ENCODE results near the gene PSMD1.

DNA sequence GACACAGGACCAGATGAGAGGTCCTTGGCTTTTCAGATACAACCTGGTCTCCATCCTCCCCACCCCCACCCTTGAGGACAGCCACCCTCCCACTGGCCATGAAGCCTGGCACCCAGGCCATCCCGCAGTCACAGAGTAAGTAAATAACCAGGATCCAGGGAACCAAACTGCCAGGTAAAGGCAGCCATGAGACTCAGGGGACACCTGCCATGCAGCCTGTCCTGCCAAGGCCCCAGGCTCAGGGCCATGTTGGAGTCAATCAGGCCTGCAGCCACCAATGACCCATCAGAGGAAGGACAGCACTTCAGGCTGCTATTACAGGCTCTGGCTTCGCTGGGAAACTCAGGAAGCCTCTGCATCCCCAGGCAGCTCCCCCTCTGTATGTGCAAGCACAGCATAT is 45.1 kb upstream of the PSMD1 start:
- TF ChIP-seq POLR2AphosphoS5 (IDR thresholded peaks at IDR 0.05; ENCODE audit: low read depth) (no peak), CTCF (conservative IDR thresholded peaks at IDR 0.05; ENCODE audit: low read depth in 2 of 2) (no peak), EZH2 (IDR thresholded peaks at IDR 0.05; ENCODE audit: low read depth, unreplicated experiment) (no peak), EZH2phosphoT487 (IDR thresholded peaks at IDR 0.05; ENCODE audit: unreplicated experiment) (no peak), JUNB (IDR thresholded peaks at IDR 0.05; ENCODE audit: unreplicated experiment) (no peak), REST (IDR thresholded peaks at IDR 0.05; ENCODE audit: unreplicated experiment) (no peak), CREB1 (CRISPR knock-in tag; IDR thresholded peaks at IDR 0.05; ENCODE audit: low read depth) (no peak), STAT1 (IDR thresholded peaks at IDR 0.05; ENCODE audit: unreplicated experiment) (no peak), ZNF114 (CRISPR knock-in tag; IDR thresholded peaks at IDR 0.05) (no peak)

Measured in GM23338 (cell line).